AG20443 (cell line): ENCODE measurements around the gene B4GALT7.

Experiments used
- DNase-seq: peaks from one replicate; pipeline ENCODE4 v3.0.0; 2012; ENCODE audit warnings: low spot score, mixed read lengths

Gene B4GALT7

DNA sequence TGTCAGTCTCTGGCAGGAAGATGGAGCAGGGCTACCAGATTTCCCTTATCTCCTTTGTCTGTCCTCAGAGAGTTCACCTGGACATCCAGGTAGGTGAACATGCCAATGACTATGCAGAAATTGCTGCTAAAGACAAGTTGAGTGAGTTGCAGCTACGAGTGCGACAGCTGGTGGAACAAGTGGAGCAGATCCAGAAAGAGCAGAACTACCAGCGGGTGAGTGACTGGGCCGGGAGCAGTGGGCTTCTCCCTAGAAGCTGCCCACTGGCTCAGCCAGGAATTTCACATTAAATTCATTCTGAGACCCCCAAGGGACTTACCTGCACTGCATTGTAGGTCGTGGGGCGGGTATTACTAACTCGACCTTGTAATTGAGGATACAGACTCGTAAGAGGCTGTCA, 5.9 kb upstream of the B4GALT7 start:
- DNase-seq: no peak

- no peak for DNase-seq
Observed at GRCh38 chr5:177595026-177595585, 4.8 kb upstream of the B4GALT7 start.

GRCh38 chr5:177595991-177596774, 3.7 kb upstream of the B4GALT7 start:
- no peak for DNase-seq

GRCh38 chr5:177596775-177597238, 3.1 kb upstream of the B4GALT7 start:
- no peak for DNase-seq

GRCh38 chr5:177598477-177598876, 1.5 kb upstream of the B4GALT7 start:
- DNase-seq: no peak

DNA sequence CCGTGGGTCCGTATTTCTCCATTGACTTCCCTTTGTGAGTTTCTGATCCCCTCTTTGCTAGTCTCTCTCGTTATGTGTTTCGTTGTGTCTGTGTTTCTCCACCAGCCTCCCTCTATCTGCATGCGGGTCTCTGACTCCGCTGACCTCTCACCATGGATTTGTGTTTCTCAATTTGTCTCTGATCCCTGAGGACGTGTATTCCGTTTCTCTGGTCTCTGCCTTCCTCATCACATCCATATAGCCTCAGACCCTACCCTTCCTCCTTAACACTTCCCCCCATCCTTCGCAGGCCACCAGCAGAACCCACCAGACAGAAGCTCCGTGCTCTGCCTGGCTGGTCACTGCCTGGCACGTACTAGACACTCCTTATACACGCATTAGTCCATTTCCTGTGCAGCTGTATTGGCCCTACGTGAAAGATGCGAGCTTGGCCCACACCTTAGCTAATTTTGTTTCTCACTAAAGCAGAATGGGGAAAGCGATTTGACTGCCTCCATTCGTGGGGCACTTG, 631 bp downstream of the B4GALT7 start:
- no peak for DNase-seq

DNA sequence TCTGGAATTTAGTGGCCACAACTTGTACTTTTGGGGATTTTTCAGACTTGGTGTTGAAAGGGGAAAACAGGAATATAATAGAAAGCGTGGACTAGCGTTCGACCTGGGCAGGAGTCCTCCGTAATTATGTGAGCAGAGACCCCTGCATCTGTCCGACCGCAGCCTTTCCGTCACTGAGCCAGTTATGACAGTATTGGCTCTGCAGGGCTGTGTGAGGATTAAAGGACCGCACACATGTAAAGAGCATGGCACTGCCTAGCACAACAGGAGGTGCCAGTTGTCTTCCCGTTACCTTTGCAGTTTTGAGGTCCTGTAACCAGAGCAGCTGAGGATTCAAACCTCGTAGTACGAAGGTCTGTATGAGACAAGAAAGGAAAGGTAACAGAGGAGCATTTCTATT, 1.2 kb downstream of the B4GALT7 start:
- no peak for DNase-seq

DNA sequence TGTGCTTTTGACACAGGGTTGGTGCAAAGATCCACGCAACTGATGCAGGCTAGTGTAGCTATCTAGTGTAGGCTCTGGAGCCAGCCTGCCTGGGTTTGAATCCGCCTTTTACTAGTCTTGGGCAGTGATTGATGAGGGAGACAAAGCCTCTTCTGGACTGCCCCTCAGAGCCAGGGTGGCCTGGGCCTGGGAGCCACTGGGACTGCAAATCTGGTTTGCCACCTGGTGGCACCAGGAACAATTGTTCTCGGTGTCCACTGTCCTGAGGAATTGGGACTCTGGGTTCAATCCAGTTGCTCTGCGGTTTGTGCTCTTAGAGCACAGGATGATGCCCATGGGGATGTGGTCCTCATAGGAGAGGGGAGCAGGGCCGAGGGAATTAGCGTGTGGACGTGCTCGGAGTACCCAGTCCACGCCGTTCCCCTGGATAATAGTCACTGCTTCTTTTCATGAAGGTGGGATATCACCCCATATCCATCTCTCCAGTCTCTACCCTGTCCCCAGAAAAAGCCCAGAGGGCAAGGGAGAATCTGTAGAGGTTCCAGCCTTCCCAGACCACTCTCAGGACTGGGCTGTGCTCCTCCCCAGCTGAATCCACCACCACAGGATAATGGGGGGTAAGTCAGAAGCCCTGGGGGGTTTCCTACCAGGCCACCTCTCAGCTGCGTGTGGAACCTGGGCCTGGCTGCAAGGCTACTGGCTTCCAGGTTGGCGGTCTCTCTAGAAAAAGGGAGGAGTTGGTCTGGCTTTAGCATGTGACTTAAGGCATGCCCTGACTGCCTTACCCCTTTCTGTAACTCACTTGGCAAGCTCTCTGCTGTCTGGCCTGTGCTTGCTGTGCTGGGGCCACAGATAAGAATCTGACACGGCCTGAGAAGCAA, 1.9 kb downstream of the B4GALT7 start:
- no peak for DNase-seq

- no peak for DNase-seq
Observed at GRCh38 chr5:177602458-177602830, 2.5 kb downstream of the B4GALT7 start.

DNA sequence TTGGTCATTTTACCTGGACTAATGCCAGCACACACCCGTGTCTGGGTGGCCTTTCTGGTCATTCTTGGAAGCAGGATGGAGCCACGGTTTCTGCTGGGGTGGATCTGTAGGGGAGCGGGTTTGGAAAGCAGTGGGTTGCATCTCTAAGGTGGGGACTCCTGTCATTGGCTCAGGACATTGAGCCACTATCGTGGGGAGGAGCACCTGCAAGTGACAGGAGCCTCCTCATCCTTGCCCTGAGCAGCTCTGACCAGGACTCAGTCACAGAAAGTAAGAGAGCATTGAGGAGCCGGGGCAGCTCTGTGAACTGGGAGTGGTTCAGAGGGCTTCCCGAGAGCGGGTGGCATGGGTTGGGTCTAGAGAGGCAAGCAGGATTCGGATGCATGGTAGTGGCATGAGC, 3.7 kb downstream of the B4GALT7 start:
- no peak for DNase-seq

DNA sequence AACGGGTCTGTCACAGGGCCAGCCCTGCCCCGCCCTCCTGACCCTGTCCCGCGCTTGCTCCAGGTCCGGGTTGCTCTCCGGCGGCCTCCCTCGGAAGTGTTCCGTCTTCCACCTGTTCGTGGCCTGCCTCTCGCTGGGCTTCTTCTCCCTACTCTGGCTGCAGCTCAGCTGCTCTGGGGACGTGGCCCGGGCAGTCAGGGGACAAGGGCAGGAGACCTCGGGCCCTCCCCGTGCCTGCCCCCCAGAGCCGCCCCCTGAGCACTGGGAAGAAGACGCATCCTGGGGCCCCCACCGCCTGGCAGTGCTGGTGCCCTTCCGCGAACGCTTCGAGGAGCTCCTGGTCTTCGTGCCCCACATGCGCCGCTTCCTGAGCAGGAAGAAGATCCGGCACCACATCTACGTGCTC, 4.2 kb downstream of the B4GALT7 start:
- no peak for DNase-seq

DNA sequence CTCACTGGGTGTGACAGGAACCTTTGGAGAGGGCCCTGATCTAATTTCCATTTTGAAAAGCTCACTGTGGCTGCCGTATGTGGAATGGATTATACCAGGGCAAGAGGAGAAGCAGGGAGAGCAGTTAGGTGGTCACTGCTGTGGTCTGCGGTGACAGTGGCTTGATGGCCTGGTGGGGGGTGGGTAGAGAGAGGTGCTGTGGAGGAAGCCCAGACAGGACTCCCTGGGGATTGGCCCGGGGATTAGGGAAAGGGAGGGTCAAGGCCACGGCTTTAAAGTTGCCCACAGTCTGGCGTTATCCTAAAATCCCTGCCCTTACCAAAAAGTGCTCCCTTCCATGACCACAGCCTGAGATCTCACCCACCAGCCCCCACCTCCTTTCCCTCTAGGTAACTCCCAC, 4.7 kb downstream of the B4GALT7 start:
- DNase-seq: no peak

GRCh38 chr5:177605078-177605477, 5.1 kb downstream of the B4GALT7 start:
- no peak for DNase-seq

DNA sequence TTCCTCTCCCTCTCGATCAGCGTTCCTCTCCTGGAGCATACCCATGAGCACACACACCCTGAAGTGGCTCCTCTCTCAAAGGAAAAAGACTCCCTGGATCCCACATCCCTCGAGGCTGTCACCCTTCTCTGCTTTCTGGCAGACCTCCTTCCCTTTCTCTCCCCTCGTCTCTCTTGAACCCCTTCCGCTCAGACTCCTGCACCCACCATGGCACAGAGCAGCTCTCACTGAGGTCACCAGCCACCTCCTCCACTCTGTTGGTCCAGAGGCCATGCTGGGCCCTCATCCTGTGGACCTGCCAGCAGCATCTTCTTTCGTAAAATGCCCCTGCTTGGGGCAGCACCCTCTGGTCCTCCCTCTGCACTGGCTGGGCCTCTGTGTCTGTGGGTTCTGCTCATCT, 5.7 kb downstream of the B4GALT7 start:
- DNase-seq: no peak

GRCh38 chr5:177606071-177607051, 6.4 kb downstream of the B4GALT7 start:
- no peak for DNase-seq

DNA sequence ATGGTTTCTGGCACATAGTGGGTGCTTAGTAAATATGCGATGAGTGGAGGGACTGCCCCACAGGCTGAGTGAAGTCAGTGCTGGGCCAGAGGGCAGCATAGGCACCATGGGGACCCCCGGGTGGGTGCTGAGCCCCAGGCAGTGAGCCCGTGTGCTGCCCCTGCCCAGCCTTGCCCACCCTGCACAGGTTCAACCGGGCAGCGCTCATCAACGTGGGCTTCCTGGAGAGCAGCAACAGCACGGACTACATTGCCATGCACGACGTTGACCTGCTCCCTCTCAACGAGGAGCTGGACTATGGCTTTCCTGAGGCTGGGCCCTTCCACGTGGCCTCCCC, 7.2 kb downstream of the B4GALT7 start:
- no peak for DNase-seq

- peak; percentile 96 for DNase-seq
Observed at GRCh38 chr5:177607452-177608192, 7.7 kb downstream of the B4GALT7 start.

DNA sequence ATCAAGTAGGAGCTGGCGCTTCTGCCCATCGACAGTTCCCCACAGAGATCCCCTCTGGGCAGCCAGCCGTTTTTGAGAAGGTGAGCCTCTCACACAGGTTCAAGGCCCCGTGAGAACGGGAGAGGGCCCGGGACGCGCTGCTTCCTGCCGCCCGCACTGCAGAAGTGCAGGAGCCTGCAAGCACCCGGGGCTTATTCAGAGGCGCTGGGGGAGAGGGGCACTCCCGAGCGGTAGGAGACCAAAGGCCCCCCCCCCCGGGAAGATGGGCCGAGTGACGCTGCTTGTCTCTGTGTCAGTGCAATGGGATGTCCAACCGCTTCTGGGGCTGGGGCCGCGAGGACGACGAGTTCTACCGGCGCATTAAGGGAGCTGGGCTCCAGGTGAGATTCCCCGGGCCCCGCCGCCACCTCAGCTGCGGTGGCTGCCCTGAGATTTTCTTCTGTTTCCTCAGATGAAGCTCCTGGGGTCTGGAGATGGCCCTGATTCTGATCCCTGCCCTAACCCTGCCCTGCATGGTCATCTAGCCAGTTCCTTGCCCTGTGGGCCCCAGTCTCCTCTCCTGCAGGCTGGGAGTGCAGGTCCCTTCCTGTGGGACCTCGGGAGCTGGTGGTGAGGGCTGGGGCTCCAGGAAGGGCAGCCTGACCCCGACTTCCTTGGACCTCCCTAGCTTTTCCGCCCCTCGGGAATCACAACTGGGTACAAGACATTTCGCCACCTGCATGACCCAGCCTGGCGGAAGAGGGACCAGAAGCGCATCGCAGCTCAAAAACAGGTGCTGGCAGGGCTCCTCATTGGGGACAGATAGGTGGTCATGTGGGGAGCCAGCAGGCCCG, 8.5 kb downstream of the B4GALT7 start:
- no peak for DNase-seq

GRCh38 chr5:177609076-177610059, 9.4 kb downstream of the B4GALT7 start:
- DNase-seq: no peak
